ENCODE measurements around the gene NTRK3. TPM values are rescaled to one million over a fixed set of nuclear protein-coding genes. Genes with fewer than 3 reads are reported as not detected.

Gene NTRK3
- polyA plus RNA-seq, 3 donors: 0.79 to 3.0 (median 2.0) TPM

DNA sequence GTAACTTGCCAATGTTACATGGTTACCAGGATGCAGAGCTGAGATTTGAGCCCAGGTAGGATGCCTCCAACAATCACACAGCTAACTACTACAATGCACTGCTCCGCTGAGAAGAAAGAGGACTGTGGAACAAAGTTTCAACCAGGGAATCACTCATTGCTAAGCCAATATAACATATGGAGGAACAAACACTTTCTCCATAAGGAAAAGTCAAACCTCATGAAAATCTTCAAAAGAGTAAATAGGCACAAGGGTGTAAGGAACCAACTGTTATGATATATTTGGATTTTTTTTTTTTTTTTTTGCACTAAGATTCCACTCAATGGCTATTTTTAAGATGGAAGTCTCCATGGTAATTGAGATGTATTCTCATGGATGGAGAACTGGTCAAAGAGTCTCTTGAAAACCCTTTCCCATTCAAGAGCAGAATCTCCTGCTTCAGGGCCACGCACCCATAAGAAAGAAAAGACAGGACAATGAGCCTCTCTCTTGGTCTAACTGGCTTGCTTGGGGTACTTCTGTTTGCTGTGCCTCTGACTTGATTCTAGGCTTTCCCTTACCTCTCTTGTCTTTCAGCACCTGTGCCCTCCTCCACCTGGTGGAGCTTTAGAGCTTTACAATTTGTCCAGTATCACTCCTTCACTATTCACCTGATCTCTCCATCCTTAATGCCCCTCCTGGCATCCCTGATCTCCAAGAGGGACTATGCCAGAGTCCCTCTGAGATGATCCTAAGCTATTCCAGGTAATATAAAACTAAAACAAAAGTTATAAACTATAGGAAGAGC is 252.8 kb downstream of the NTRK3 start:
- 65 to 91% (median 85%) methylated on average over 2 of the region's 2 CpGs for WGBS, 3 donors
- H3K27ac ChIP-seq (ENCODE audit: low read depth, low read length): no peak overlapping the region

DNA sequence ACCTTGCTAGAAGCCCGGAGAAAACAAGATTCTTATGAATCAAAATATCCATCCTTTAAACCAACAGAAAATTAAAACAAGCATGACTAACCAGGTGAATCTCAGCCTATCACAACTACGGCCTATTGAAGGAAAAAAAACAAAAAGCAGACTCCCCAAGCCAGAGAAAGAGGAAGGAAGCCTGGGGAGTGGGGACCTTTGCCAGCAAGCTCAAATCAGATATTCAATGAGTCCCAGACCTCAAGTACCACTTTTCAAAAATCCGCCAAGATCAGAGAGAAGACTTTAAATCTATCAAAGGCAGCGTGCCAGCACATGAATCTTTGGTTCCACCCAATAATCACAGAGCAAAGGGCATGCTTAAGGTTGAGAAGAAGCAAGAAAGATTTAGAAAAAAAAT is 253.8 kb downstream of the NTRK3 start:
- no peak overlapping the region for H3K27ac ChIP-seq (ENCODE audit: low read depth, low read length)
- 47 to 56% (median 52%) methylated on average over 4 of the region's 4 CpGs for WGBS, 3 donors

DNA sequence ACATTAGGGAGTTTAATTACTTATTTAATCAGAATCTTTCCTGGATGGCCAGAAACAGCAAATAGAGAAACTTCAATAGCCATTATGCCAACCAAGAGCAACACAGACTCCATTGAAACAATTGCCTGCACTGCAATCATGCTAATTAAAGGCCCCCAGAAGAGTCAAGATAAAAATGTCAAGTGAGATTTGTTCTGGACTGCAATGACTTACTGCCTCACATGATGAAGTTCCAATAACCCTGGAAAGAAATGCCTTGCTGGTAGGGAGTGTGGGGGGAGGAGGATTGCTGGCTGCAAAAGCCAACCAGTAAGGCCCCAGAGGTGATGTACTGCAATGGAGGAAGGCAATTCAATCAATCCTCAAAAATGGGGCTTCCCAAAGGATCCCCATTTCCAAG is 257.9 kb downstream of the NTRK3 start:
- H3K27ac ChIP-seq (ENCODE audit: low read depth, low read length): no peak overlapping the region

DNA sequence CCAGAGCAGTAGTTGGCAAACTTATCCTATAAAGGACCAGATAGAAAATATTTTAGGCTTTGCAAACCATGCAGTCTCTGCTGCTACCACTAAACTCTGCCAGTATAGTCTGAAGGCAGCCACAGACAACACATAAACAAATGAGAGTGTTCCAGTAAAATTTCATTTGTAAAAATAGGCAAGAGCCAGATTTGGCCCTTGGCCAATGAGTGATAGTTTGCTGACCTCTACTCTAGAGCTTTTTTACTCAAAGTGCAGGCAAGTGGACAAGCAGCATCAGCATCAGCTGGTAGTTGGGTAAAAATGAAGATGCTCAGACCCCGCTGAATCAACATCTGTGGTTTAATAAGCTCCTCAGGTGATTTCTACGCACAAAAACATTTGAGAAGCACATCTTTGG is 269.8 kb downstream of the NTRK3 start:
- H3K27ac ChIP-seq (ENCODE audit: low read depth, low read length): no peak overlapping the region
- 88 to 90% (median 89%) methylated on average over 2 of the region's 2 CpGs for WGBS, 3 donors

DNA sequence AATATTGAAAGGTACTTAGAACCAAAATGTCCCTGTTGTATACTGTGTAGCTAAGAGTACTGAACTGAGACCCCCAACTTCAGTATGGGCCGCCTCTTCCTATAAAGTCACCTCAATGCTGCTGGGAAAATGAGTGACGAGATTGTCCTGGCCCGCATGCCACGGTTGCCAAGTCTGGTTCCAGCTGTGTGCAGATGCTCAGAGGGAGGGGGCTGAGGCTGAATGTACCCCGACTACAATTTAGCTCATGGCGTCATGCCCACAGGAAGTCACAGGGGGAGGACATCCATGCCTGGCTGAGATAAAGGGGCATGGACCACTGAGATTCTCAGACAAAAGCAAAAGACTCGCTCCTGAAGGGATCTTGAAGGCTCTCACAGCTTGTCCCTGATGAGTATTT is 271.1 kb downstream of the NTRK3 start:
- WGBS, 3 donors: 60 to 76% (median 74%) methylated on average over 7 of the region's 7 CpGs
- no peak overlapping the region for H3K27ac ChIP-seq (ENCODE audit: low read depth, low read length)

DNA sequence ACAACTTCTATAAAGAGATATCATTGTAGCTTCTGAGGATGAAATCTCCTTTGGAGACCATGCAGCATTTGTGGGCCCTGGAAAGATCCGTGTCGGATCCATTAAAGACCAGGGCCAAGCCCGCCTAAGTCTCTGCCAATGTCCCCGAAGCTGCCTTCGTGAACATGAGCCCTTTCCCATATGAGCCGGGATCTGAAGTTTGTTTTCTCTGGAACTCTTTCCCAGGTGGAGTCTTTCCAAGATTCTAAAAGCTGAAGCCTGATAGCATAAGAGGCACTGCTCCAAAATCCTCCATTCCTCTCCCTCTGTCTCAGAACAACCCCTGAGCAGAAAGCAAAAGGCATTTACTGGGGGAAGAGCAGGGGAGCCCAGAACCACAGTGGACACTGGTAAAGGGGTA is 274.6 kb downstream of the NTRK3 start:
- H3K27ac ChIP-seq (ENCODE audit: low read depth, low read length): no peak overlapping the region
- WGBS, 3 donors: 58 to 71% (median 61%) methylated on average over 6 of the region's 6 CpGs

DNA sequence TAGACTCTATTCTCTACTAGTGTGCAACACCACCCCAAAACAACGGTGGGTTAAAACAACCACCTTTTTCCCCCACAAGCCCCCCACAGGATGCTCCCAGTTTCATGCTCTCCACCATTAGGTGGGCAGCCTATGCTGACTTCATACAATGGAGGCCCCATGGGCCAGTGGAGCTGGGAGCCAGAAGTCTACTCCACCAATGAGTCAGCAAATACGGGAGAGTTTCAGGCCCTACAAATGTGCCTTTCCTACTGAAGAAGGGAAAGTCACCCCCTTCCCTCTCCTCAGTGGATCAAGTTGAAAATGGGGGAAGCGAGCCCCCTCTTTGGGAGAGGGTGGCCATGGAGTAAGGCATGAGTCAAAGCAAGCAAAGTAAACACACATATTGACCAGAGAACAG is 278.6 kb downstream of the NTRK3 start:
- H3K27ac ChIP-seq (ENCODE audit: low read depth, low read length): no peak overlapping the region
- WGBS, 3 donors: 63 to 88% (median 84%) methylated on average over 3 of the region's 3 CpGs

DNA sequence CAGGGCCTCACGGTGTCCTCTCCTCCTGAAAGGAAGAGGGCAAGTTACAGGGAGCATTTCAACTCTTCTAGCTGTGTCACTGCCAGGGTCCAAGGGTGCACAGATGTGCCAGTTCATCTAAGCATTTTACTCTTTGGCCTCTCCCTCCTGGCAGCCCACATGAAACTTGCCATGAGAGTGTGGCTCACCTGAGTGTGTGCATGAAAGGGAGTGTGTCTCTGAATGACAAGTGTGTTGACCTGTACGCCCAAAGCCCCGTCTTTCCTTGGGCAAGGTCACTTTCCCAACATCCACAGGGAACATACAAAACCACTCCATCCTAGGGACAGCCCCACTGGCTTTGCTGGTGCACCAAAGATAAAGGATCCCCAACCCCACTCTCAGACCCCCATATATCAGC is 280.0 kb downstream of the NTRK3 start:
- WGBS, 3 donors: 70 to 91% (median 91%) methylated on average over 3 of the region's 3 CpGs

DNA sequence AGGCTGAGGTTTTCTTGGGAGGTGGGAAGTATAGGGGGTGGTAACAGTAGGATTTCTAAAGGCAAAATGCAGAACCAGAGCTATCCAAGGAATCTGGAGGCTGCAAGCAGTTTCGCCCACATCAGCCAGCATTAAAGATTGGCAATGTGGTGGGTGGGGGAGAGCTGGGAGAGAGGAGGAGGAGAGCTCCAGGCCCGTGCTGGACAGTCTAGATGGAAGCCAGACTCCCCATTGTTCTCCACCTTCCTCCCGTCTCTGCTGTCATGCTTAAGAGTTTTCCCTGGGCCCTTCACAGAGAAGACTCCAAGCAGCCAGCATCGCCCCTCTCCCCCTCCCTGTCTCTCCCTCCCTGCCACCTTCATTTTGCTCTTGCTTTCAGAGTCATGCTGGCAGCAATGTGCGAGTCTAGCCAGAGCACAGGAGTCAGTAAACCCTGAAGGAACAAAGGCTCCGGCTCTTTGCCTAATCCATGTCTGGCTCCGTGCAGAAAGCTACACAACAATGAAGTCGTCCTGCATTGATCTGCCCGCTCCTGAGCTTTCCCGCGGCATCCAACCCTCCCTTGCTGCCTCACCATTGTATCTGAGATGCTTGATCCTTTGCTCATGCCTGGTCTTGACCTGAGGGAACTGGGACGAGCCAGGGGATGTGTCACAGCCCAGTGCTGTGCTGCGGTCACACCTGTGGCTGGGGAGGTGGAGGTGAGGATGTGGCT is 282.9 kb downstream of the NTRK3 start:
- 43 to 75% (median 69%) methylated on average over 13 of the region's 13 CpGs for WGBS, 3 donors
- no peak overlapping the region for H3K27ac ChIP-seq (ENCODE audit: low read depth, low read length)

More for the DNA sequence above, 280.0 kb downstream of the NTRK3 start:
- H3K27ac ChIP-seq (ENCODE audit: low read depth, low read length): no peak overlapping the region

DNA sequence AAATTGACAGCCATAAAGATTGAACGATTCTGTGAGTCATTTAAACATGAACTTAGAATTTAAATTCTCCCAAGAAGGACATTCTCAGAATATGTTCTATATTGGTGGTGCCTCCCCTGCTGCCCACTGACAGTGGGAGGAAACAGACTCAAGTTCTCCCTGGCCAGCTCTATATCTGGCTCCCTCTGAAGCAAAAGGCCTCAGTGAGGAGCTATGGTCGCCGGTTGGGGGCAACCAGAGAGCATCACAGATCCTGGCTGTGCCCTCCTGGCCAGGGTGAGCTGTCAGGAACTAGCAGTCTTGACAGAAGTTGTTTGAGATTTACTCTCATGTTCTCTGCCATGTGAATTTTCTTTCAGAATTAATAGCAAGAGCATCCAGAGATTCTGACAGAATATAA is 285.5 kb downstream of the NTRK3 start:
- 67 to 80% (median 76%) methylated on average over 3 of the region's 3 CpGs for WGBS, 3 donors
- H3K27ac ChIP-seq (ENCODE audit: low read depth, low read length): no peak overlapping the region

DNA sequence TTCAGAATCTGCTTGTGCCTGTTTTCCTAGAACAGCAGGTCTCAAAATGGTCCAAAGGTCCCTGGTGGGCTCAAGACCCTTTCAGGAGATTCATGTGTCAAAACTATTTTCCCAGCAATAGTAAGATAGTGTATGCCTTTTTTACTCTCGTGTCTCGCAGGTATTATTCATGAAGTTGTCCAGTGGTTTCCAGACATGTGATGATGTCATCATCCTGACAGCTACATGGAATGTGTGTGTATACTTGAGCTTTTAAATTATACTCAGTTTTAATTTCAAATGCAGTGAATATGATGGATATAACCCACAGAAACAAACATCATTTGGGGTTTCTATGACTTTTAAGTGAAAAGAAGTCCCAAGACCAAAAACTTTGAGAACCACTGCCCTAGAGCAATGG is 288.6 kb downstream of the NTRK3 start:
- H3K27ac ChIP-seq (ENCODE audit: low read depth, low read length): no peak overlapping the region
- WGBS, 3 donors: 57 to 70% (median 68%) methylated on average over 2 of the region's 2 CpGs

DNA sequence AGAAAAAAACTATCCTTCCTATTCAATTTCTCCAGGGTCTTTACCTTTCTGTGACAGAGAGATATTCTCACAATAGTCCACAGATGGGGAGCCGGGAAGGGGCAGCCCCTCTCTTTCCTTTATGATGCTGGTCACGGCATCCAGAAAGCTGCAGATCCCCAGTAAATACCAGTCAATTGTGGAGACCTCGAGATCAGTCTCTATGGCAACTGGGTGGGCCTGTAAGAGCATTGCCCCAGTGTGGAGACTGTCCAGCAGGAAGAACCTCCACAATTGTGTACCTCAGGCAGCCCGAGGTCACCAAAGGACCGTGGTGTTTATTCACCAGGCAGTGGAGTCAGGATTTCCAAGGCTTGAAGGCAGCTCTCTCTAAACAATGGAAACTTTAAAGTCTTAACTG is 291.2 kb downstream of the NTRK3 start:
- no peak overlapping the region for H3K27ac ChIP-seq (ENCODE audit: low read depth, low read length)
- 58 to 73% (median 73%) methylated on average over 5 of the region's 5 CpGs for WGBS, 3 donors

DNA sequence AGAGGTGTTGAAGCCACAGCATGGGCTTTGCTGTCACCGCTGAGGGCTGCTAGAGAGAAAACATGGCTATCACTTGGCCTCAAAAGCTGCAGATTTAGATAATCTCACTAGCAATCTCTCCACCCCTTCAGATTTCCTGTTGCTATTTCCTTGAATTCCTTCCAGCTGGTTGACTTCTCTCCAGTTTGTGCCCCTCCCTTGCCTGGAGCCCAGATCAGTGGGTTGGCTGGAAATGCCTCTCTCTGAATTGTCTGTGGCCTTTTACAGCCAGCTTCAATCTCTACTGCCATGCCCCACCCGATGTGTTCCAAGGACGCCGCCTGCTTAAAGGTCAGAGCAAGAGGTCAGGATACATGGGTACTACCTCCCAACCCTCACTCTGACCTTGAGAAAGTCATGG is 294.1 kb downstream of the NTRK3 start:
- H3K27ac ChIP-seq (ENCODE audit: low read depth, low read length): no peak overlapping the region
- WGBS, 3 donors: 21 to 32% (median 22%) methylated on average over 4 of the region's 4 CpGs

DNA sequence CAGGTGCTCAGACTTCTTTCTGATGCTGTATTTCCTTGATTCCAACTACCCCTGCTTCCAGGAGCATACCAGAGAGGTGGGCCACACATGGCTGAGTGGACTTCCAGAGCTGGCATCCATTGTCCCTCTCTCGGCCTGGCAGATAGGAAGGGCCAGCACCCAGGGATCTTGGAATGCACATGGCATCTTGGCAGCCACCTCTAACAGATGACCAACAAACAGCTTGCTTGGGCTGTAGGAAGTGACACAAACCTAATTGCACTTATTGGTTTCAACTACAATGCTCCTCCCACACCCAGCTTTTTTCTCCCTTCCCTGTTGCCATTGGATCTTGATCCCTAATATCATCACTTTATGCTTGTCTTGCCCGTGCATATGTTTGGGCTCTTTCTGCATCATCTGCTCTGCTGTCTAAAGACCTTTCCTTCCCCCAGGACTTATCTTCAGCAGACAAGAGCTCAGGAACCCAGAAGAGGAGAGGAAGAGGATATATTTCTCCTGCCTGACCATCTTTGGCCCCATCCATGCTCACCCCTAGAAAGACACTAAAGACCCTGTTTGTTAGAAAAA is 294.6 kb downstream of the NTRK3 start:
- H3K27ac ChIP-seq (ENCODE audit: low read depth, low read length): no peak overlapping the region
- 54 to 58% (median 58%) methylated on average over 2 of the region's 2 CpGs for WGBS, 3 donors

DNA sequence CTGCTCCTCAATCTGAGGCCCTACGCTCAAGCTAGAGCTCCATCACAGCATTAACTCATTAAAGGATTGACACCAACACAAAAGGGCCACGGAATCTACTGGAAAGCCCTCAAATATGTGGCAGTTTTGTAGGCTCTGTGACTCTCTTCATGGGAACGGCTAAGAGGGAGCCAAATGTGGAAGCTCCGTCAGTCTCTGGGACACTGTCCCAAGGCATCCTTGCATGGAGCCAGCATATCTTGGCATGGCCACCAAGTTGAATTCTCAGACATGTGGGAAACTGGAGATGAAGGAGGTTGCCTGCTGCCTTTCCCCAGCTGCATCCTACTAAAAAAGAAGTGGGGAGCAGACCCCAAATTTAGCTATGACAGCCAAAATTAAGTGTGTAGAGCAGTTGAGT is 296.9 kb downstream of the NTRK3 start:
- 69 to 86% (median 77%) methylated on average over 4 of the region's 4 CpGs for WGBS, 3 donors
- H3K27ac ChIP-seq (ENCODE audit: low read depth, low read length): no peak overlapping the region

DNA sequence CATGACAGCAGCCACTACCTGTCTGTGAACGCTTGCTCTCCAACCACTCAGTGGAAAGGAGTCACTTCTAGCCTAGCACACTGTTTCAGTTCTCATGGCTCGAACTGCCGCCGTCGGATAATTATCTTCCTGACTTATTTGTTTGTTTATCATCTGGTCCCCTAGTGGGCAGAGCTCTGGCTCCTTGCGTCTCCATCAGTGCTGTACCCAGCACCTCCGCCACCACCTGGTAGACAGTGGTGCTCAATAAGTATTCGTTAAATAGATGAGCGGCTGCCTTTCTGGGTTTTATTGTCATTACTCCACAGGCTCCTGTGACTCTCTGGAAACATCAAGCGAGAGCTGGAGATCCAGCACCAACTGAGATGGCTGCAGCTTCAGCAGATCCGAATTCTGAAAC is 297.5 kb downstream of the NTRK3 start:
- WGBS, 3 donors: 59 to 92% (median 80%) methylated on average over 11 of the region's 11 CpGs

DNA sequence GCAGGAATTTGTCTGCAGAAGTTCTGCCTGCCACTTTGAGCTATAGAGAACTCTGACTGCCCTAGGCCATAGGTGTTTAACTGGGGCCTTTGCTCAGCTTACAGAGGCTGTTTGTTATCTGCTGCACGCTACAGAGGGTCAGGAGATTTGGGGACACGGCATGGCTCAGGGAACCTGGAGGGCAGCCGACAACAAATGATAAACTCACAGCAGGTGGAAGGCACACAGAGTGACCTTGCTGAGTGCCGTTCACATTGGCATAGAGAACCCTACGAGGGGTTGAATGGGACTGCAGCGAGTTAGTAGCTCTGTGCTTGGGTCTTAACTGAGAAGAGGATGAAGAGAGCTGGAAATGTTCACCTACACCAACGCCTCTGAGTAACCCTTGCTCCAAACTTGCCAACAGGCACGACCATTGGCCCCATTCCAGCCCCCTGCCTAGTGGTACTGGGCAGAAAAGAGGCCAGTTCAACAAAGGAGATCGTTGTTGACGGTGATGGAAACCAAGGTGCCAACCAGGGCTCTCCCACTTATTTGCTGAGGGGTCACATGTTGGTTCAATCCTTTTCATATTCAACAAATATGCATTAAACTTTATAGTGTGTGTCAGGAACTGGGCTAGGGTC is 301.1 kb downstream of the NTRK3 start:
- no peak overlapping the region for H3K27ac ChIP-seq (ENCODE audit: low read depth, low read length)
- 47 to 85% (median 83%) methylated on average over 10 of the region's 10 CpGs for WGBS, 3 donors

More for the DNA sequence above, 297.5 kb downstream of the NTRK3 start:
- no peak overlapping the region for H3K27ac ChIP-seq (ENCODE audit: low read depth, low read length)

DNA sequence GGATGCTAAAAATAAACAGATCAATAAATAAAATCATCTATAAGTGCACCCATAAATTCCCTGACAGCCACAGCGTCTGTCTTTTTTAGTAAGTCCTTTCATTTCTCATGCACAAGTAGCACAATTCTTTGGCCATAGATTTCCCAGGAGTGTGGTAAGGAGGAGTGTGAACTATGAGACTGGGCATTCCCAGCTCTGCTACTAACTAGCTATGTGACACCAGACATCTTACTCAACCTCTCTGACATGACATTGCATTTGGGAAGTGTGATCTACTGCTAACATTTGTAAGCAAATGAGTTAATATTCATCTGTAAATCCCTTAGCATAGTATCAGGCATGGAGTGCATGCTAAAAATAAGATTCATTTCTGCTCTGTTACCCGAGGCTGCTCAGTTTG is 301.7 kb downstream of the NTRK3 start:
- 33 to 53% (median 50%) methylated on average over 2 of the region's 2 CpGs for WGBS, 3 donors
- no peak overlapping the region for H3K27ac ChIP-seq (ENCODE audit: low read depth, low read length)

DNA sequence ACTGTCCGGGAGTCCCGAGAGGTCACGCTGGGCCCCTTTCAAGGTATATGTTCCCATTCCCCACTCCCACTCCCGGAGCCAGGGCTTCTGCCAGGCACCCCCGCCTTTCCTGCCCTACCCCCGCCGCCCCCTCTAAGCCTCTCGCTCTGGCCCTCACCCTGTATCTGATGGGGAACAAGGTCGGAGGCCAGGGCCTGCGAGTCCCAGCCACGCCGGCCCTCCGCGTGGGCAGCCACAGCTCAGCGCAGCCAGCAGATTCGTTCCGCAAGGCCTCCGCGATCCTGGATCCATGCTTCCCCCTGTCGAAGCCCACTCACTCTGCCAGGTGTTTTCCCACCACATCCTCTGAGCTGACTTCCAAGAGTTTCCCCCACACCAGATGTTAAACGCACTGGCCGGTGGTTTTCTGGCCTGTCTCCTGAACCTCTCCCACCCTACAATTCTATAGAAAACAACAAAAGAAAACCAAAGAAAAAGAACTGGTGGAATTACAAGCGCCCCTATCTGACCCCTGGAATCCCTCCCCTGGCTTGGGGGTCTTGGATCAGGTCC is 303.7 kb downstream of the NTRK3 start:
- H3K27ac ChIP-seq (ENCODE audit: low read depth, low read length): no peak overlapping the region
- 87 to 94% (median 90%) methylated on average over 23 of the region's 23 CpGs for WGBS, 3 donors

Measured in adipose tissue (tissue), 3 donors.